Caki2 (cell line): ENCODE measurements around the gene ANKRD34B. TPM values are rescaled to one million over a fixed set of nuclear protein-coding genes. Genes with fewer than 3 reads are reported as not detected.
A peak's percentile ranks its signal among the peaks of the same experiment; 100 is the strongest.

Experiments used
- DNase-seq: peaks from one replicate; pipeline ENCODE4 v3.0.0-alpha.2; 2015; ENCODE audit warnings: low read depth
- in situ Hi-C: cut with HindIII; loops from 2 replicates; pipeline ENCODE4 v1.10.0; 2016; ENCODE audit warnings: low sequenced_read_pairs, low pct_unique_long_range_greater_than_20kb, mixed read lengths
- total RNA-seq: library from RNA; depleted of rRNA; stranded (reverse); fragments of >200 nt; shearing (Covaris generic); gene quantifications from 2 replicates; pipeline ENCODE4 v1.2.3, GENCODE V29; 2014; ENCODE audit warnings: low replicate concordance

The ANKRD34B gene
- total RNA-seq, 1 experiment from 2014 or later, result 3.4 TPM

GRCh38 chr5:80579050-80579449 is 9.0 kb upstream of the ANKRD34B start:
- in situ Hi-C loops, result no loop called here
- DNase-seq, result no peak

DNA sequence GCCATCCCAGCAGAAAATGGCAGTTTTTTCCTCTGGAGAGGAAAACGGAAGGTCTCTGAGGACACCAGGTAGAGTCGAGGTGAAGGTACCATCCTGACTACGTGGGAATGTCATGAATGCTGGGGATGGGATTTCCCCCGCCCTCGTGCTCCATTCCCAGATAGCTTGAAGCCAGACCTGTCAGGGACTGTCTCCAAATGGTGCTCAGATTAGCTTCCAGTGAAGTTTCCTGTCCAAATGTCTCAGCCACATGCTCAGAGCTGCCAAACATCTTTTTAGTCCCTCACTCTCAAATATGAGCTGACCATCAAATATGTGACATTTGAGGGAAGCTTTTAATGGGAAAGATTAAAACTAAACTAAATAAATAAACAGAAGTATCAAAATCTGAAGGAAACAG is 7.6 kb upstream of the ANKRD34B start:
- in situ Hi-C loops, result no loop called here
- no peak for DNase-seq

DNA sequence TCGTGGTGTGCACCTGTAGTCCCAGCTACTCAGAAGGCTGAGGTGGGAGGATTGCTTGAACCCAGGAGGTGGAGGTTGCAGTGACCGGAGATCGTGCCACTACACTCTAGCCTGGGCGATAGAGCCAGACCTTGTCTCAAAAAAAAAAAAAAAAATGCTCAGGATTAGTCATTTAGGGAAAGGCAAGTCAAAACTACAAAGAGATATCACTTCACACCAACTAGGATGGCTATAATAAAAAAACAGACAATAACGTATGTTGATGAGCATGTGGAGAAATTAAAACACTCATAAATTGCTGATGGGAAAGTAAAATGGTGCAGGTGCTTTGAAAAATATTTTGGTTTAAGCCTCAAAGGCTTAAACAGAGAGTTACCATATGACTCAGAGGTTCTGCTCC is 6.3 kb upstream of the ANKRD34B start:
- in situ Hi-C loops, result no loop called here
- no peak for DNase-seq

DNA sequence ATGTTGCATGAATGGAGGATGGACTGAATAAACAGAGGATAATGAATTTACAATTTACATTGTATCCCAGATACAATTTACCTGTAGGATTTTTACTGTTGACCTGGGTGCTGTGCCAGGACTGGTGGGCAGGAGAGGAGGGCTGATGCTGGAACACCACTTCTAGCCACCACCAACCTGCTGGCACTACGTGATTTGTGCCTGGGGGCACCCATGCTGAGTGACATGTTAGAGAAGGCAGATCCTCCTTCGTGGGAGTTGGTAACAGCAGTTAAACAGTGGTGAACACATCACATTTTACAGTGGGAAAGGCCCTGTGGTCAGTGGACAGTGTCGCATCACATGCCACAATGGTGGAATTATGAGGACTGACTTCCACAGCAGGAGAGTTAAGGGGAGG is 3.0 kb upstream of the ANKRD34B start:
- no peak for DNase-seq
- in situ Hi-C loops, result no loop called here

DNA sequence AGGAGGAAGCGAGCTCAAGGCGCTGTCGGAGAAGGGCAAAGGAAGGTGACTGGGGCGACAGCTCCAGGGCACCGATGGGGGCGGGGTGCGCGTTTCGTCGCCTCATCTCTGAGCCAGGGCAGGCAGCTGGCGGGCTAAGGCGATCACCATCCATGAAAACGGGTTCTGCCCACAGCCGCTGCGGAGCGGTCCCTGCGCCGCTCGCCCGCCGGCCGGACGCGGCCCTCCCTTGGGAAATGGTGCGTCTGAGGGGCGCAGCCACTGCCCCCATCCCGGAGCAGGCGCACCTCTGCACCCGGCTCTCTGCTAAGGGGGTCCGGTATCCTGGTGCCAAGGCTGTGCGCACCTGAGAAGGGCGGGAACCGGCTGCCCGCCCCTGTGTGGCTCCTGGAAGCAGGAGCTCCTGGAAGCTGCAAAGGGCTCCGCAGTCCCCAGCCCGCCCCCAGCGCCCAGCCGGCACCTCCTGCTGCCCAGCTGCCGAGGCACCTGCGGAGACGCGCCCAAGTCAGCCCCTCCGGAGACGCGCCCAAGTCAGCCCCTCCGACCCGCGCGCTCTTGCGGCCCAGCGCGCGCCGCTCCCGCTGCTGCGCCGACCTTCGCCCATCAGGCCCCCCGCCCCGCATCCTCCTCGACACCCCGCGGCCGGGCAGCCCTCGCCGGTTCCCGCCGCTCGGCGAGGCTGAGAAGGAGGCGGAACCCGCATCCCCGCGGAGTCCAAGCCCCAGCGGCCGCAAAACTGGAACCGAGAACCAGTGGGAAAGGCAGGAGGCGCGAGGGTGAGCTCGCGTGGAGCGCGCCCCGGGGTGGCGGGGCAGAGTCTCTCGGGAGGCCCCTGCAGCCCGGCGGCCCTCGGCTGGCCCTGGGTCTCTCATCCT is 757 bp downstream of the ANKRD34B start:
- in situ Hi-C loops, result no loop called here
- no peak for DNase-seq

DNA sequence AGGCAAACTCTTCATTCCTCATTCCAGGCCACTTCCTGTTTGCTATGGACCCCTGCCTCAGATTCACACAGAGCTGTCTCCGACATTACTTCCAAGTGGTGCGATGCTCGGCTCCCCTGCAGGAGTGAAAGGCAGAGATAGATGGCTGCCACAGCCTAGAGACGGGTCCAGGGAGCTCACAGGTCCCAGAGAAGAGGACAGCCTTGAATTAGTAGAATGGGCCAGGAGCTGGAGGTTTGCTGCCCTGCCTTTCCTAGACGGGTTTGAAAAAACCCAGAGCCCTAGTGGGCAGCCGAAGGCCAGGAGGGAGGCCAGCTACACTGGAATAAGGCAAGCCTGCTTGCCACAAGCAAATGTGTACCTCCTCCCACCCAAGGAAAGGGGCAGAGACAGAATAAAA is 1.8 kb downstream of the ANKRD34B start:
- in situ Hi-C loops, result no loop called here
- no peak for DNase-seq

DNA sequence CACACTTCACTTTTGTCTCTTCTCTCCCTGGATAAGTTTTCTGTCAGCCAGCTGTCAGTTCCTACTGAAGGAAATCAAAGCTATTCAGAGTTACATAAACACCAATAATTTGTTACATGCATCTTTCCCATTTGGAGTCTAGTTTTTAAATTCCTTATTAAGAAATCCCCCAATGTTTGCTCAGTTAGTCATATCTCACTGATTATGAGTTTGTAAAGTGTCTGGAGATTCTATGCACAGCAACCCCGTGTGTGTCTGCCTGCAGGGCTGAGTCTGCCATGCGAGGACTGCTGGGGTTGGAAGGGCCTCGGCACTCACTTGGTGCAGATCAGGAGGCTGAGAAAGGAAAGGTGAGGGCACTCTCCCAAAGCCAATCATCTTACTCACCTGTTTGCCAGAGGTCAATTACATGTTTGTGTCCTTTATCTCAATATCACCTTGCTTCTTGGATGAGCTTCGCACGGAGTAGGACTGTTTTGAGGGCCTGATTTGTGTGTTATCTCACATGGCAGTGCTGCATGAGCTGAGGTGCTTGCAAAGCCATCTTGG is 3.3 kb downstream of the ANKRD34B start:
- in situ Hi-C loops, result no loop called here

GRCh38 chr5:80565330-80565729 is 4.8 kb downstream of the ANKRD34B start:
- peak; percentile 48 for DNase-seq
- in situ Hi-C loops, result no loop called here

More for the DNA sequence above, 3.3 kb downstream of the ANKRD34B start:
- no peak for DNase-seq

DNA sequence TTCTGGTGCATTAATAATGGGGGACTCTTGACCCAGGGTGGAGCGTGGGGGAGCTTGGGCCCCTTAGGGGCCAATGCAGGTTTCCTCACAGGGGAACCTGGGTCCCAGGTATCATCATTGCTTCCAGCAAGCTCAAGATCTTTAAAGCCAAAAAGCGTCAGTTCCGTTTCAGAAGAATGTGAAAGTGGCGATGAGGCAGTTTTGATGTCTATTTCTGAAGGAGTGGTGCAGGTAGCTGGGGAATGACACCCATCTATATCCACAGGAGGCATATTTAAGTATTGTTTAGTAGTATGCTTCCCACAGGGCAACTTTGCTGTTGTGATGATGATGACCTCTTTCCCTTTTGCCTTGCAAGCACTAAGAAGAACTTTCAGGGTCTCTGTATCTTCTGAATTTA is 10.8 kb downstream of the ANKRD34B start:
- DNase-seq, result no peak
- in situ Hi-C loops, result no loop called here

DNA sequence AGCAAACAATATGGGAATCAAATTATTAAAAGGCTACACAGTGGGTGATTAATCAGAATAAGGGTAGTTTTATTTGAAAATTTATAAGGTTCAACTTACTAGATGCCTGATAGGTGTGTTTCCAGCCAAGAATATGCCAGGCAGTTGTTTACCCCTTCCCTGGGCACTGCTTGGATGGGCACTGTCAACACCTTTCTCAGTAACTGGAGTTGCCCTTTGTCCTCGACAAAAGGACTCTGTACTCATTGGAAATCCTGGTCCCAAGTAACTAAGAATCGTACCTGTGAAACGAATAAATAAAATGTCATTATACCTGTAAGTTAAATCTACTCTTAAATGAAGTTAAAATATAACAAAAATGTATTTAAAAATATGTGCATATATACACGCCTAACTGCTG is 15.0 kb downstream of the ANKRD34B start:
- in situ Hi-C loops, result no loop called here
- DNase-seq, result no peak

DNA sequence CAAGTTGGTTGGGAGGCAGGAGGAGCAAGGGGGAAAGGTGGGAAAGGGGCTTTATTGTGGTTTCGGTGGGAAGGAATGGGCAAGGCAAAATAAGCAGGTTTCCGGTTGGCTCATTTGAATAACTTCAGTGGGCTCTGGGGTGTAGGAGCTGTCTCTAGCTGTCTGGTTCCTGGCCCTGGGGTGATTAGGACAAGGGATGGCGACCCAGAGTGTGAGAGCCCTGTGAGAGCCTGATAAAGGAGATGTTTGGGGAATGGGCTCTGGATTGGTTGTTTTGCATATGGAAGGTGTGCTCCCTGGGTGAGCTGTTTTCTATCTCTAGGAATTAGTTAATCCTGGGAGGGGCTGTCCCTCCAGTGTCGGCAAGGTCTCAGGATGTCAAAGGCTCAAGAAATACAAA is 15.4 kb downstream of the ANKRD34B start:
- no peak for DNase-seq

GRCh38 chr5:80541392-80541791 is 28.7 kb downstream of the ANKRD34B start:
- in situ Hi-C loops, result no loop called here
- DNase-seq, result no peak

More for the DNA sequence above, 15.4 kb downstream of the ANKRD34B start:
- in situ Hi-C loops, result no loop called here

DNA sequence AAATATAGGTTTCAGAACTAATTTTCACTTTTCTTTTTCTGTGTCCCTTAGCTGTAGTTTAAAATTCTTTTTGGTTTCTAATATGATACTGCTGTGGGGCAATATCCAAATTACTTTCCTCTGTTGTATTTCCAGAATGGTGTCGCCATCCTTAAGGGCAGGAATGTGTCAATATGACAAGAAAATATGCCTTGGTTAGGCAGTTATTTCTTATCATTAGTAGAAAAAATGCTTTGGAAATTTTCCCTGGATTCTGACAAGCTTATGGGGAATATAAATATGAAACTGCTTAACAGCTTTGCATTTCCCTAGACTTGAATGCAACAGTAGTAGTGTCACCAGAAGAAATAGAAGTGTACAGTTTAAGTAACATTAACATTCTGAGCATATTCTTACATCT is 29.4 kb downstream of the ANKRD34B start:
- in situ Hi-C loops, result no loop called here
- DNase-seq, result no peak

DNA sequence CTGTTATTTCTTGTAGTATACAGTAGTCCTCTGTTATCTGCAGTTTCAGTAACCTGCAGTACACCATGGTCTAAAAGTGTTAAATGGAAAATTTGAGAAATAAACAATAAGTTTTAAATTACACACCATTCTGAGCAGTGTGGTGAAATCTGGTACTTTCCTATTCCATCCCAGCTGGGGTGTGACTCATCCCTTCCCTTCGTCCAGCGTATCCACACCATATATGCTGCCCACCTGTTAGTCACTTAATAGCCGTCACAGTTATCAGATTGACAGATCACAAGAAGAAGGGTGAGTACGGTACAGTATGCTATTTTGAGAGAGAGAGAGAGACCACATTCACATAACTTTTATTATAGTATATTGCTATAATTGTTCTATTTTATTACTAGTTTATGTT is 53.3 kb downstream of the ANKRD34B start:
- in situ Hi-C loops, result no loop called here
- peak; percentile 68 for DNase-seq

- in situ Hi-C loops, result no loop called here
- no peak for DNase-seq
These were observed 60.7 kb downstream of the ANKRD34B start for GRCh38 chr5:80509362-80509761.

- DNase-seq, result no peak
- in situ Hi-C loops, result no loop called here
These were observed 61.2 kb downstream of the ANKRD34B start for GRCh38 chr5:80508844-80509243.

DNA sequence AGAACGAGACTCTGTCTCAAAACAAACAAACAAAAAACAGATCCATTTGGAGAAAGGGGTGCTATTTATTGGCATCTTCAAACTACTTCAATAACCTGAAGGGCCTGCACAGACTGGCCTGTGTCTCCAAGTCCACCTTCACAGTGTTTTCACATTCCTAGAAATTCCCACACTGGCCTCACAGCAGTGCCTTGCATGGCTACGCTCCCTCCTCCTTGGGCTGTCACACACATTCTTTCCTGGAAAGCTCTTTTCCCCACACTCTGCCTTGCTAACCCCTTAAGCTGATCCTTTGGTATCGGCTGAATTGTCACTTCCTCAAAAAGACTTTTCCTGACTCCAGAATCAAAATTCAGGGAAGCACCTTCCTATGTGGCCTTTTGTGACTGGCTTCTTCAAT is 62.4 kb downstream of the ANKRD34B start:
- in situ Hi-C loops, result no loop called here

More for the DNA sequence above, 62.4 kb downstream of the ANKRD34B start:
- no peak for DNase-seq
